ENCODE data around the gene PTPMT1. TPM values are rescaled to one million over a fixed set of nuclear protein-coding genes. Genes with fewer than 3 reads are reported as not detected.

Gene PTPMT1
- total RNA-seq, 2 experiments from 2014 or later: 42.3 to 45.2 TPM

DNA sequence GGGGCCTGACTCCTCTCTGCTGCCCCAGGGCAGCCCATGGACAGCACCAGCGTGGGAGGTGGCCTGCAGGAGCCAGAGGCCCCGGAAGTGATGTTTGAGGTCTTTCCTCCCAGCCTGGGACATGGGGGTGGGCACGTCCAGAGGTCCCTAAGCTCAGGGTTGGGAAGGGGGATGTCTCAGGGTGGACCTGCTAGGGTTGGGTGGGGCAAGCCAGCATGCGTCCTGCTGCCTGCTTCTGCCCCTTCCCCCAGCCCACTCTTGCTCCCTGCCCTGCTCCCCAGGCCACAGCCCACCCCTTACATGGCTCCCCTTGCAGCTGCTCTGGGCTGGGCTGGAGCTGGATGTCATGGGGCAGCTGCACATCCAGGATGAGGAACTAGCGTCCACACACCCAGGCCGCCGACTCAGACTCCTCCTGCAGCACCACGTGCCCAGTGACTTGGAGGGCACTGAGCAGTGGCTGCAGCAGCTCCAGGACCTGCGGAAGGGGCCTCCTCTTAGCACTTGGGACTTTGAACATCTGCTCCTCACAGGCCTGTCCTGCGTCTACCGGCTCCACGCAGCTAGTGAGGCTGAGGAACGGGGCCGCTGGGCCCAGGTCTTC is 22.4 kb downstream of the PTPMT1 start:
- Mint-ChIP-seq H3K4me3 (no peak overlapping the region), H3K36me3 (ENCODE audit: low read depth) (peaks cover 14% of the 10 kb centered on the region), H3K27me3 (peaks cover 7% of the 10 kb centered on the region), H3K27ac (no peak overlapping the region), H3K4me1 (peaks cover 10% of the 10 kb centered on the region), H3K9me3 (no peaks in the 10 kb centered on the region)
- ChIA-PET CTCF (no interaction called here), POLR2A (no interaction called here)
- DNase-seq: no peak

DNA sequence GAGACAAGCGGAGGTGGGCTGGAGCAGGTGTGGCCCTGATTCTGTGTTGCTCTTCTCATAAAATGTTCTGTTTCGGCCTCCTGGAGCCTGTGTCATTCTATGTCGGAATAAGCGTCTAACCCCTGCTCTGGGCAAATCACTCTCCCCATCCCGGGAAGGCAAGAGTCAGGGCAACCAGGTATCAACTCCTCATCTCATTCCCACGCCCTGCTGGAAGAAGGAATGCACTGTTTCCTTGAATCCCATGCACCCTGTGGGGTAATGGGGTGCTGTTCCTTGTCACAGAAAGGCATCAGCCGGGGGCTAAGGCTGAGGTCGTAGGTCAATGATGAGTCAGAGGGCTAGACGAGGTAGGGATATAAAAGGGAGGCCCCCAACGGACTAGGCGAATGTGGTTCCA is 23.7 kb downstream of the PTPMT1 start:
- no peaks in the 10 kb centered on the region for H3K9me3 Mint-ChIP-seq
- POLR2A ChIA-PET: no interaction called here

DNA sequence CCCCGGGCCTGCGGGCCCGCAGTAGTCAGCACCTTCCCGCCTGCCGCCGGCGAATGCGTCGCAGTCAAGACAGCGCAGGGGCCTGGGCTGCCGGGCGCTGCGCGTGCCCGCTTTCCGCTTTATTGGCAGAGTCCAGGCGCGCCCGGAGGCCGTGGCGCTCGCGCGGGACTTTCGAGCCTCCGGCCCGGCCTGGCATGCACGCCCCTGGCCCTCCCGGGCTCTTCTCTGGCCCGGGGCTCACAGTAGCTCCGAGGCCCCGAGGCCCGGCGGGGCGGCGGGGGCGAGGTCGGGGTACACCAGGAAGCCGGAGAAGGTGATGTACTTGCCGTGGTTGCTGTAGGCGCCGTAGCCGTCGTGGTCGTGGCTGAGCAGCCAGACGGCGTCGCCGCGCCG is 24.2 kb downstream of the PTPMT1 start:
- POLR2A ChIA-PET: no interaction called here
- no peaks in the 10 kb centered on the region for H3K36me3 Mint-ChIP-seq (ENCODE audit: low read depth)
- DNase-seq: no peak
- H3K27me3 Mint-ChIP-seq: peaks cover 21% of the 10 kb centered on the region
- CTCF ChIA-PET: no interaction called here
- H3K9me3 Mint-ChIP-seq: no peaks in the 10 kb centered on the region
- no peak overlapping the region for H3K27ac Mint-ChIP-seq
- peaks cover 13% of the 10 kb centered on the region for H3K4me1 Mint-ChIP-seq
- no peak overlapping the region for H3K4me3 Mint-ChIP-seq

More for the DNA sequence above, 23.7 kb downstream of the PTPMT1 start:
- Mint-ChIP-seq H3K27me3 (peaks cover 18% of the 10 kb centered on the region), H3K27ac (no peak overlapping the region), H3K36me3 (ENCODE audit: low read depth) (peaks cover 4% of the 10 kb centered on the region), H3K4me3 (no peak overlapping the region), H3K4me1 (peaks cover 13% of the 10 kb centered on the region)
- CTCF ChIA-PET: no interaction called here
- no peak for DNase-seq

DNA sequence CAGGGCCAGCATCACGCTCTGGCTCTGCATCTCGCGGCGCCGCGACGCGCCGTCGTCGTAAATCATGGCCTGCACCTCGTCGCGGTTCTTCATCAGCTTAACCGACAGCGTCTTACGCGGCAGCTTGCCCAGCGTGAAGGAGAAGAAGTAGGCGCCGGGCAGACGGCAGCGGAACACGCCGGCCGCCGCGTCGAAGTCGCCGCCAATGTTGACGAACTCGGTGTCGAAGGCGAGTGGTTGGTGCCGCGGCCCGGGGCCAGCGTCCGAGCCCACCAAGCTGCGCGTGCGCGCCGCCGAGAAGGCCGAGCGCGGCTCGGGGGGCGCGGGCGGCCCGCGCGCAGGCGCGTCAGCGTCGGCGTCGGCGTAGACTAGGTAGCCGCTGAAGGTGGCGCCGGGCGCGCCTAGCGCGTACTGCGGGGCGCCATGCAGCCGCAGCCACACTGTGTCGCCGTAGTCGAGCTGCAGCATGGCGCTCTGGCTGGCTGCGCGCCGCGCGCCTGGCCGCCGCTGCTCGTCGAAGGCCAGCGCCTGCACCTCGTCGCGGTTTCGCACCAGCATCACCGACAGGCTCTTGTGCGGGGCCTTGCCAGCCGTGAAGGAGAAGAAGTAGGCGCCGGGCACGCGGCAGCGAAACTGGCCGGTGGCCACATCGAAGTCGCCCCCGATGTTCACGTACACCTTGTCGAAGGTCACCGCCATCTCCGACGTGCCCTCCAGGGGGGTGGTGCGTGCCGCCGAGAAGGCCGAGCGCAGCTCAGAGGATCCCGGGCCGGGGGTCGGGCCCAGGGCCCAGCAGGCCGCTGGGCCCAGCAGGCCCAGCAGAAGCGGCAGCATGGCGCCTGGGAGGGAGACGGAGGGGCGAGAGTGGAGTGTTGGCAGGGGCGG is 24.8 kb downstream of the PTPMT1 start:
- DNase-seq: no peak
- no peak overlapping the region for H3K27ac Mint-ChIP-seq
- CTCF ChIA-PET: no interaction called here

DNA sequence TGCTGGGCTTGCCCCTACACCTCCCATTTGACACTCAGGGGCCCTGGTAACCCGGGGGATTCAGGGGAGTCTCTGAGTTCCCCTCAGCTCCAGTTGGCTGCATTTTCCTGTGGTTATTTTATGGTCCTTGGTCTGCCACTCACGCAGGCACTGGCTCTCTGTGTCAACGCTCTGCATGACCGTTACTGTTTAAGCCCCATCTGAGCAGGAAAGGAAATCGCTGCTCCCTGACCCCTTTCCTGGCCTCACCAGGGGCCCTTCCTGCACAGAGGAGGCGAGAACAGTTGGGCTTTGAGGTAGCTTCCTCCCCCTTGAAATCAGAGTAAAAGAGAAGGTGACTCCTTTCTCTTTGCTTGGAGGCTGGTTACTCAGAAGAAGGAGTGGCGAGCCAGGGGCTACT is 26.4 kb downstream of the PTPMT1 start:
- H3K27me3 Mint-ChIP-seq: peaks cover 35% of the 10 kb centered on the region
- H3K36me3 Mint-ChIP-seq (ENCODE audit: low read depth): no peaks in the 10 kb centered on the region
- H3K4me1 Mint-ChIP-seq: peaks cover 13% of the 10 kb centered on the region
- no peak for DNase-seq
- POLR2A ChIA-PET: interaction anchor here (1.0 to 2.9 kb wide), 2 partner anchors 8 to 12 kb away, joined by 3 to 13 read pairs; partner anchors contain the start of genes KBTBD4 and NDUFS3
- CTCF ChIA-PET: no interaction called here
- H3K9me3 Mint-ChIP-seq: no peaks in the 10 kb centered on the region
- H3K4me3 Mint-ChIP-seq: no peak overlapping the region
- no peak overlapping the region for H3K27ac Mint-ChIP-seq

More for the DNA sequence above, 24.8 kb downstream of the PTPMT1 start:
- Mint-ChIP-seq H3K4me1 (peaks cover 13% of the 10 kb centered on the region), H3K4me3 (no peak overlapping the region), H3K27me3 (peaks cover 28% of the 10 kb centered on the region), H3K36me3 (ENCODE audit: low read depth) (no peaks in the 10 kb centered on the region), H3K9me3 (no peaks in the 10 kb centered on the region)
- POLR2A ChIA-PET: no interaction called here

DNA sequence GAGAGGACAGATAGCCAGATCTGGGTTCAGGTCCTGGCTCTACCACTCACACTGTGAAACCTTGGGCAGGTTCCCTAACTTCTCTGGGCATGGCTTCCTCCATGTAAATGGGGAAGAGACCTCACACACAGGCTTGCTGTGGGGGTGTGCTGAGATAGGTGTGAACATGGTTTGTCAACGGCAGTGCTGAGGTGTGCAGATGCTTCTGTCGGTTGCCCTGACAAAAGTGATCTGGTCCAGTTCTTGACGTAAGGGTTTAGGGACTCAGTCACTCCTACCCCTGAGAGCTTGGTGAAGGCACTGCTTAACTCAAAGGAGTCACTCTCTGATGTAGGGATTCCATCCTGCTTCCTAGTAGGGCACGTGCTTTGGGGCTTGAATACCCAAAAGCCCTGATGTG is 26.9 kb downstream of the PTPMT1 start:
- no peak overlapping the region for H3K4me3 Mint-ChIP-seq
- CTCF ChIA-PET: no interaction called here
- POLR2A ChIA-PET: interaction anchor here (0.9 to 2.9 kb wide), 4 partner anchors 8 to 49 kb away, joined by 3 to 13 read pairs (median 4); partner anchors contain the start of genes KBTBD4 and NDUFS3
- H3K9me3 Mint-ChIP-seq: no peaks in the 10 kb centered on the region
- no peaks in the 10 kb centered on the region for H3K36me3 Mint-ChIP-seq (ENCODE audit: low read depth)
- DNase-seq: no peak
- H3K27me3 Mint-ChIP-seq: peaks cover 35% of the 10 kb centered on the region
- H3K4me1 Mint-ChIP-seq: peaks cover 13% of the 10 kb centered on the region
- no peak overlapping the region for H3K27ac Mint-ChIP-seq

DNA sequence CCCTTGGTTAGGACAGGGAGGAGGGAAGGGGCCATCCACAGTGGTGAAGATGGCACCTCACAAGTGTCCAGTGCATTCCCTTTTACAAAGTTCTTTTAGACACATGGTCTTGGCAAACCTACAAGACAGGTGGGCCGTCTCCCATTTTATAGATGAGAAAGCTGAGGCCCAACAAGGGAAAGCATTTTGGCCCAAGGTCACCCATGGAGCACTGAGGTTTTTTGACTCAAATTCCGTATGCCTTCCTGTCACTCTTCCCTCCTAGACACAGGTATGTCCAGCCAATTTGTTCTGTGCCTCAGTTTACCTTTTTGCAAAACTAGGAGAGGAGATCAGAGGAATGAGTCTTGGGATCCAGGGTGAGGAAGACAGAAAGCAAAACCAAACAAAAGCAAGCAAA is 27.6 kb downstream of the PTPMT1 start:
- no peak overlapping the region for H3K4me3 Mint-ChIP-seq
- peaks cover 35% of the 10 kb centered on the region for H3K27me3 Mint-ChIP-seq
- no peaks in the 10 kb centered on the region for H3K9me3 Mint-ChIP-seq
- peaks cover 13% of the 10 kb centered on the region for H3K4me1 Mint-ChIP-seq
- ChIA-PET POLR2A (interaction anchor here (0.9 to 2.9 kb wide), 3 partner anchors 14 to 49 kb away, joined by 3 to 13 read pairs (median 4); partner anchors contain the start of genes KBTBD4 and NDUFS3), CTCF (no interaction called here)
- no peak overlapping the region for H3K27ac Mint-ChIP-seq
- DNase-seq: no peak
- no peaks in the 10 kb centered on the region for H3K36me3 Mint-ChIP-seq (ENCODE audit: low read depth)

DNA sequence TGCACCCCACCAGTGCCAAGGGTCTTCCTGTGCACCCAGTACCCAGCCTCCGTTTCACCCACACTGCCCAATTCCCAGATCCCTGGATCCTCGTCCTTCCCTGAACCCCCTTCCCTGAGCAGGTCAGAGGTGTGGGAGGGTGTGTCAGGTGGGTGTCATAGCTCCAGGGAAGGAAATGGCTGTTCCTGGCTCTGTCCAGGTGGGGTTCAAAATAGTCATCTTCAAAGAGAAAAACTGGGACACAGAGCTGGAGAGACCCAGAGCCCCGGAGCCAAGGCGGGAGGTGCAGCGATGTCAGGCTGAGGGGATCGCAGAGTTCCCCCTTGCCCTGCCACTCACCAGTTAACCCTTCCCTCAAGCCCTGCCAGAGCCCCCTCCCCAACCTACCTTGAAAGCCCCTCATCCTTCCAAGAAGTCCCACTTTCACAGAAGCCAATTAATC is 28.1 kb downstream of the PTPMT1 start:
- POLR2A ChIA-PET: interaction anchor here (2.9 kb wide), 1 partner anchor 14 kb away, joined by 13 read pairs; the partner anchor contains the start of genes KBTBD4 and NDUFS3
- peaks cover 35% of the 10 kb centered on the region for H3K27me3 Mint-ChIP-seq
- CTCF ChIA-PET: no interaction called here
- no peaks in the 10 kb centered on the region for H3K9me3 Mint-ChIP-seq
- peaks cover 13% of the 10 kb centered on the region for H3K4me1 Mint-ChIP-seq
- H3K27ac Mint-ChIP-seq: no peak overlapping the region
- H3K36me3 Mint-ChIP-seq (ENCODE audit: low read depth): no peaks in the 10 kb centered on the region
- no peak for DNase-seq
- no peak overlapping the region for H3K4me3 Mint-ChIP-seq

DNA sequence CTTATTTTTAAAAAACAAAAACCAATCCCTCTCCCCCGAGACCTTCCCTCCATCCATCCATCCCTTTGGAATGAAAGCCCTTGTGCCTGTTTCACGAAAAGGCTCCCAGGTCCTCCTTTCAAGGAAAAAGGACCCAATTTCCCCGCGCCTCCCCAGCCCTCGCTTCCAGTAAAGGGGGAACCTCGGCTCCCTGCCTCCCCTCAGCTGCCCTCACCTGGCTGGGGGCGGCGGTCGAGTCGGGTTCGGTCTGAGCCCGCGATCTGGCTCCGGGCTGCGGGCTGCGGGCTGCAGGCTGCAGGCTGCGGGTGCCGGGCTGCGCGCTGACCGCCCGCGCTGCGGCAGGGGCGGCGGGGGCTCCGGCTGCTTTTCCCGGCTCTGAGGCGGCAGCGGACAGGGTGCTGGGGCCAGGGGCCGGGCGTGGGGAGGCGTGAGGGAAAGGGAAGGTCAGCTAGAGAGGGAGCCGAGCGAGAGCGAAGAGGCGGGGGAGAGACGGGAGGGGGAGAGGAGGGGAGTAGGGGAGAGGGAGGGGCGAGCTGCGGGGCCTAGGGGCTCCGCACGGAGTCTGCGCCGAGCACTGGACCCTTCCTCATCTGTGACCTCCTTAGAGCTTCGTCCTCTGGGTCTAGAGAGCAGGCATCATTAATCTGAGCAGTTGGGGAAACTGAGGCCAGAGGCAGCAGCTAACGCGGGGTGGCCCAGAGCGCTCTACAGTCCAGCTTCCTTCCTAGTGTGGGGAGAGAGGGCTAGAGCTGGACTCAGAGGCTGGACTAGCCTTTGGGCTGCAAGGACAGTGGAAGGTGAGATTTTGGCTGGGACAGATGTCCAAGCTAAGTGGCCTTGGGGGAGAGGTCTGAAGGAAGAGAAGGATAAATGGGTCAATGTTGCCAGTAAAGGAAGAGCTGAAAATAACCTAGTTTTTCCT is 28.8 kb downstream of the PTPMT1 start, which contains the start of gene C1QTNF4:
C1QTNF4 (minus strand) TSS at position 478 of the 922 bp plus-strand sequence. CDS start 3,601 bp downstream, outside the sequence.
- ChIA-PET POLR2A (interaction anchor here (1.5 to 2.9 kb wide), 4 partner anchors 13 to 27 kb away, joined by 3 to 13 read pairs (median 5); partner anchors contain the start of genes KBTBD4 and NDUFS3), CTCF (no interaction called here)
- DNase-seq: no peak
- H3K9me3 Mint-ChIP-seq: no peaks in the 10 kb centered on the region
- no peak within 1 kb of the TSS for H3K4me3 Mint-ChIP-seq
- H3K27me3 Mint-ChIP-seq: peaks cover 35% of the 10 kb centered on the region
- no peak within 1 kb of the TSS for H3K27ac Mint-ChIP-seq
- H3K4me1 Mint-ChIP-seq: peaks cover 13% of the 10 kb centered on the region
- H3K36me3 Mint-ChIP-seq (ENCODE audit: low read depth): no peaks in the 10 kb centered on the region

DNA sequence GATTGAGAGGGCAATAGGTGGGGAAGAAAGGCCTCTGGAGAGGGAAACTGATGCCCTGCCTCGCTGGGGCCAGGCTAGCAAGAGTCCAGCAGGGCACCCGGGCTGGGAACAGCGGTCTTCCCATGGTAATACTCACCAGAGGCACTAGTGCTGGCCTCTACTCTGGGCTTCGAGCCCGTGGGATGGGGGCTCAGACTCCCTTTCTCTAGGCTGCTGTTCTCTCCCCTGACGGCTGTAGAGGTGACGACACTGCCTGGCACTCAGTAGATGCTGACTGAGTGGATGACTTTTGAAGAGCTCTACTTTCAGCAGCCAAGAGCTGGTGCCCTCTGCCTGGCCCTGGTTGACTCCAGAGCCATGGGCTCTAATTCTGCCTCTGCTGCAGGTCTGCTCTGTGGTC is 29.6 kb downstream of the PTPMT1 start:
- H3K36me3 Mint-ChIP-seq (ENCODE audit: low read depth): no peaks in the 10 kb centered on the region
- CTCF ChIA-PET: no interaction called here
- no peak overlapping the region for H3K27ac Mint-ChIP-seq
- no peak overlapping the region for H3K4me3 Mint-ChIP-seq
- POLR2A ChIA-PET: interaction anchor here (1.5 to 1.9 kb wide), 3 partner anchors 14 to 28 kb away, joined by 3 to 6 read pairs (median 4); no protein-coding TSS in a partner anchor
- peaks cover 35% of the 10 kb centered on the region for H3K27me3 Mint-ChIP-seq
- peaks cover 13% of the 10 kb centered on the region for H3K4me1 Mint-ChIP-seq
- DNase-seq: no peak
- H3K9me3 Mint-ChIP-seq: no peaks in the 10 kb centered on the region

DNA sequence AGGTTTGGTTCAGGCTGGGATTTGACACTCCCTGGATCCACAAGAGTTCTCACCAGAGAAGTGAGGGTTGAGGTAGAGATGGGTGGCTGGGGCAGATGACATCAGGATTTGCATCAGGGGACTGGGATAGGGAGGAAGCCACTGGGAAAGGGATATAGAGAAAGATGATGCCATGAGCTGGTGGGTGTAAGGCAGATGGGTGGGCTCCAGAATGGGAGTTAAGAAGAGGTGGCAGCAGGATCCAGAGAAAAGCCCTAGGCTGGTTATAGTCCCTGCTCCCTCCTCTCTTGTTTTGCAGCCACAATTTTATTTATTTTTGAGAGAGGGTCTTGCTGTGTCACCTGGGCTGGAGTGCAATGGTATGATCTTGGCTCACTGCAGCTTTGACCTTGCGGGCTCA is 30.6 kb downstream of the PTPMT1 start:
- ChIA-PET CTCF (no interaction called here), POLR2A (interaction anchor here (1.5 to 1.9 kb wide), 3 partner anchors 15 to 29 kb away, joined by 3 to 6 read pairs (median 4); no protein-coding TSS in a partner anchor)
- Mint-ChIP-seq H3K27ac (no peak overlapping the region), H3K27me3 (peaks cover 35% of the 10 kb centered on the region), H3K9me3 (no peaks in the 10 kb centered on the region), H3K4me1 (peaks cover 12% of the 10 kb centered on the region), H3K36me3 (ENCODE audit: low read depth) (no peaks in the 10 kb centered on the region), H3K4me3 (no peak overlapping the region)
- DNase-seq: no peak

DNA sequence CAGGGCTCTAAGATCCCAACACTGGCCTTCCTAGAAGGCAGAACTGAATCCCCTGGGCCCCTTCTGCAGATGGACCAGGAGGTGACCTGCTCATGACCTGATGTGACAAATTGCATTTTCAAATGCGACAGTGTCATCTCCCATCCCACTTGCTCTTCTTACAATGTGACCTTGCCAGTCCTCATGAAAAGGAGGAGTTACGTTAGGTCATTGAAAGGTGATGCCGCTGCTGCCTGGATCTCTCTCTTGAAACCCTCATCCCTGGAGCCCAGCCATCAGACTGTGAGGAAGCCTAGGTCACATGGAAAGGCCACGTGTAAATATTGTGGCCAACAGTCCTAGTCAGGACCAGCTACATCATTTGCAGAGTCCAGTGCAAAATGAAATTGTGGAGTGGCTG is 34.5 kb downstream of the PTPMT1 start:
- H3K36me3 Mint-ChIP-seq (ENCODE audit: low read depth): no peaks in the 10 kb centered on the region
- no peak overlapping the region for H3K27ac Mint-ChIP-seq
- no peak overlapping the region for H3K4me3 Mint-ChIP-seq
- ChIA-PET CTCF (no interaction called here), POLR2A (interaction anchor here (1.2 to 1.3 kb wide), 2 partner anchors 14 to 35 kb away, joined by 3 to 5 read pairs; partner anchors contain the start of gene PTPMT1)
- DNase-seq: no peak
- no peaks in the 10 kb centered on the region for H3K4me1 Mint-ChIP-seq
- H3K9me3 Mint-ChIP-seq: no peaks in the 10 kb centered on the region
- H3K27me3 Mint-ChIP-seq: peaks cover 10% of the 10 kb centered on the region

All from activated CD4-positive, alpha-beta memory T cell treated with anti-CD3 and anti-CD28 coated beads, Interleukin-2, amount 10 ng/mL, durations not matched to agents 7 days and 5 days (primary cell).